LNCAP (cell line): ENCODE measurements around the gene CD47.

Experiments used
- CTCF ChIP-seq: fragments of 450-650 bp; IDR thresholded peaks from 2 replicates; pipeline ENCODE4 v1.5.1; 2017; ENCODE audit warnings: mild to moderate bottlenecking

CD47 gene

GRCh38 chr3:108130701-108131474 is 40.1 kb upstream of the CD47 start:
- TF ChIP-seq CTCF: no peak

- no peak for TF ChIP-seq CTCF
Measured at GRCh38 chr3:108130236-108130635, 39.4 kb upstream of the CD47 start.

- TF ChIP-seq CTCF: no peak
Measured at GRCh38 chr3:108127301-108127988, 36.6 kb upstream of the CD47 start.

GRCh38 chr3:108126348-108126747 is 35.5 kb upstream of the CD47 start:
- no peak for TF ChIP-seq CTCF

GRCh38 chr3:108125550-108126071 is 34.8 kb upstream of the CD47 start:
- TF ChIP-seq CTCF: no peak

GRCh38 chr3:108125153-108125543 is 34.3 kb upstream of the CD47 start:
- no peak for TF ChIP-seq CTCF

- no peak for TF ChIP-seq CTCF
Measured at GRCh38 chr3:108124337-108125152, 33.7 kb upstream of the CD47 start.
